ENCODE measurements around the gene LPP.

DNA sequence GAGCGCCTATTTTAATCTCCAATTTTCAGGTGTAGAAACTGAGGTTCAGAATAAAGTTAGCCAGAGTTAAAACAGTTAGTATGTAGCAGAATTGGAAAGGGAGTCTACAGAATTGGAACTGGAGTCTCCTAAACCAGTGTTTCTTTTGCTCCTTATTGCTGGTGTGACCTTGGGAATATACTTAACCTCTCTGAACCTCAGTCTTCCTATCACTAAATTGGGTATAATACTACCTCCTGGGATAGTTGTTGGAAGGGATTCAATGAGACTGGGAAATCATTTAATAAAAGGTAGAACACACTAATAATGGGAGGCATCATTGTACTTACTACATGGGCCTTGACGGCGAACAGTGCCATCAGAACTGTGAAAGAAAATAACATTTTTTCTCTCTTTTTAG lies 55.1 kb downstream of the LPP start:
- TF ChIP-seq, protein P1, sequence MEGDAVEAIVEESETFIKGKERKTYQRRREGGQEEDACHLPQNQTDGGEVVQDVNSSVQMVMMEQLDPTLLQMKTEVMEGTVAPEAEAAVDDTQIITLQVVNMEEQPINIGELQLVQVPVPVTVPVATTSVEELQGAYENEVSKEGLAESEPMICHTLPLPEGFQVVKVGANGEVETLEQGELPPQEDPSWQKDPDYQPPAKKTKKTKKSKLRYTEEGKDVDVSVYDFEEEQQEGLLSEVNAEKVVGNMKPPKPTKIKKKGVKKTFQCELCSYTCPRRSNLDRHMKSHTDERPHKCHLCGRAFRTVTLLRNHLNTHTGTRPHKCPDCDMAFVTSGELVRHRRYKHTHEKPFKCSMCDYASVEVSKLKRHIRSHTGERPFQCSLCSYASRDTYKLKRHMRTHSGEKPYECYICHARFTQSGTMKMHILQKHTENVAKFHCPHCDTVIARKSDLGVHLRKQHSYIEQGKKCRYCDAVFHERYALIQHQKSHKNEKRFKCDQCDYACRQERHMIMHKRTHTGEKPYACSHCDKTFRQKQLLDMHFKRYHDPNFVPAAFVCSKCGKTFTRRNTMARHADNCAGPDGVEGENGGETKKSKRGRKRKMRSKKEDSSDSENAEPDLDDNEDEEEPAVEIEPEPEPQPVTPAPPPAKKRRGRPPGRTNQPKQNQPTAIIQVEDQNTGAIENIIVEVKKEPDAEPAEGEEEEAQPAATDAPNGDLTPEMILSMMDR (IDR thresholded peaks at IDR 0.05; ENCODE audit: low read length): no peak
- no peak for TF ChIP-seq EZH2 (IDR thresholded peaks at IDR 0.05; ENCODE audit: borderline replicate concordance, low read length)
